ENCODE data around the gene CCDC191. TPM values are rescaled to one million over a fixed set of nuclear protein-coding genes. Genes with fewer than 3 reads are reported as not detected.

Gene CCDC191
- total RNA-seq, 1 donor from 2014 or later = 8.6 TPM

GRCh38 chr3:114014211-114014610 lies 42.1 kb downstream of the CCDC191 start:
- no peak for DNase-seq (ENCODE audit: extremely low spot score in 2 of 2)
- no peaks in the 10 kb centered on the region for H3K27me3 ChIP-seq
- intact Hi-C loops (cut with DNase I) = no loop called here
- no peak overlapping the region for H3K27ac ChIP-seq
- H3K4me3 ChIP-seq = no peak overlapping the region
- H3K4me1 ChIP-seq = no peaks in the 10 kb centered on the region
- no peak for TF ChIP-seq POLR2A (IDR thresholded peaks at IDR 0.05)
- no peaks in the 10 kb centered on the region for H3K9me3 ChIP-seq
- H3K36me3 ChIP-seq = no peaks in the 10 kb centered on the region

- H3K4me1 ChIP-seq = no peaks in the 10 kb centered on the region
- H3K36me3 ChIP-seq = no peaks in the 10 kb centered on the region
- H3K4me3 ChIP-seq = no peak overlapping the region
- intact Hi-C loops (cut with DNase I) = no loop called here
- no peaks in the 10 kb centered on the region for H3K9me3 ChIP-seq
- H3K27me3 ChIP-seq = no peaks in the 10 kb centered on the region
- no peak for DNase-seq (ENCODE audit: extremely low spot score in 2 of 2)
- no peak for TF ChIP-seq CTCF (IDR thresholded peaks at IDR 0.05)
- no peak for TF ChIP-seq POLR2AphosphoS5 (IDR thresholded peaks at IDR 0.05; ENCODE audit: insufficient read depth in 1 of 2, low read depth in 1 of 2)
- TF ChIP-seq POLR2A (IDR thresholded peaks at IDR 0.05) = no peak
- no peak overlapping the region for H3K27ac ChIP-seq
Measured at GRCh38 chr3:114011059-114011797, 45.1 kb downstream of the CCDC191 start.

- no peaks in the 10 kb centered on the region for H3K4me1 ChIP-seq
- intact Hi-C loops (cut with DNase I) = no loop called here
- H3K9me3 ChIP-seq = no peaks in the 10 kb centered on the region
- TF ChIP-seq POLR2A (IDR thresholded peaks at IDR 0.05) = no peak
- TF ChIP-seq POLR2AphosphoS5 (IDR thresholded peaks at IDR 0.05; ENCODE audit: insufficient read depth in 1 of 2, low read depth in 1 of 2) = no peak
- TF ChIP-seq CTCF (IDR thresholded peaks at IDR 0.05) = no peak
- H3K36me3 ChIP-seq = peaks cover 0 to 9% of the 10 kb centered on the region in 2 donors
- DNase-seq (ENCODE audit: extremely low spot score in 2 of 2) = no peak
- H3K27ac ChIP-seq = no peak overlapping the region
- H3K4me3 ChIP-seq = no peak overlapping the region
- no peaks in the 10 kb centered on the region for H3K27me3 ChIP-seq
Measured at GRCh38 chr3:114005481-114005880, 50.8 kb downstream of the CCDC191 start.

GRCh38 chr3:113985541-113985940 lies 70.8 kb downstream of the CCDC191 start:
- TF ChIP-seq POLR2AphosphoS5 (IDR thresholded peaks at IDR 0.05; ENCODE audit: insufficient read depth in 1 of 2, low read depth in 1 of 2) (no peak), POLR2A (IDR thresholded peaks at IDR 0.05) (no peak), CTCF (IDR thresholded peaks at IDR 0.05) (no peak)
- Histone ChIP-seq H3K36me3 (peaks cover 0 to 8% of the 10 kb centered on the region in 2 donors), H3K9me3 (no peaks in the 10 kb centered on the region), H3K27ac (no peak overlapping the region), H3K4me1 (no peaks in the 10 kb centered on the region), H3K4me3 (no peak overlapping the region), H3K27me3 (no peaks in the 10 kb centered on the region)
- no peak for DNase-seq (ENCODE audit: extremely low spot score in 2 of 2)
- intact Hi-C loops (cut with DNase I) = no loop called here

- TF ChIP-seq POLR2AphosphoS5 (IDR thresholded peaks at IDR 0.05; ENCODE audit: insufficient read depth in 1 of 2, low read depth in 1 of 2) (no peak), POLR2A (IDR thresholded peaks at IDR 0.05) (no peak), CTCF (IDR thresholded peaks at IDR 0.05) (no peak)
- Histone ChIP-seq H3K4me1 (no peaks in the 10 kb centered on the region), H3K27ac (no peak overlapping the region), H3K27me3 (no peaks in the 10 kb centered on the region), H3K4me3 (no peak overlapping the region), H3K36me3 (peaks cover 0 to 8% of the 10 kb centered on the region in 2 donors), H3K9me3 (no peaks in the 10 kb centered on the region)
- intact Hi-C loops (cut with DNase I) = no loop called here
- DNase-seq (ENCODE audit: extremely low spot score in 2 of 2) = no peak
Measured at GRCh38 chr3:113983544-113983943, 72.8 kb downstream of the CCDC191 start.
